OCI-LY3 (cell line): ENCODE results near the gene SPEM2.

Experiments
- H2AFZ ChIP-seq: fragments of 200-600, 300-600 bp; shearing (Covaris generic); 2 replicates; pipeline ENCODE4 v1.6.0; 2014; ENCODE audit warnings: antibody characterized with exemption, low read depth, low read length
- H3K27ac ChIP-seq: fragments of 200-600, 300-600 bp; sonication (generic); 2 replicates; pipeline ENCODE4 v1.5.1; 2014; ENCODE audit warnings: mild to moderate bottlenecking, low read length, moderate library complexity, mixed read lengths
- H3K27me3 ChIP-seq: fragments of 200-600, 300-600 bp; sonication (generic); 2 replicates; pipeline ENCODE4 v1.6.1; 2014; ENCODE audit warnings: low read depth, low read length, mixed read lengths
- H3K36me3 ChIP-seq: fragments of 200-600, 300-600 bp; sonication (generic); replicated peaks from 2 replicates; pipeline ENCODE3; 2014; ENCODE audit warnings: low read depth, low read length, mixed read lengths
- H3K4me1 ChIP-seq: fragments of 300-600, 200-600 bp; sonication (generic); 2 replicates; pipeline ENCODE4 v1.6.1; 2014; ENCODE audit warnings: low read length, mixed read lengths
- H3K4me2 ChIP-seq: fragments of 200-600, 300-600 bp; sonication (generic); 2 replicates; pipeline ENCODE4 v1.6.1; 2014; ENCODE audit warnings: low read length, mixed read lengths
- H3K4me3 ChIP-seq: fragments of 300-600, 200-600 bp; sonication (generic); 2 replicates; pipeline ENCODE4 v1.5.1; 2014; ENCODE audit warnings: antibody characterized with exemption, mild to moderate bottlenecking, low read length, moderate library complexity
- H3K79me2 ChIP-seq: fragments of 300-600, 200-600 bp; shearing (Covaris generic); 2 replicates; pipeline ENCODE4 v1.6.1; 2014; ENCODE audit warnings: mild to moderate bottlenecking, low read length, mixed read lengths
- H3K9ac ChIP-seq: fragments of 300-600, 200-600 bp; shearing (Covaris generic); 2 replicates; pipeline ENCODE4 v1.6.0; 2014; ENCODE audit warnings: mild to moderate bottlenecking, low read length, moderate library complexity
- H3K9me3 ChIP-seq: fragments of 200-600, 300-600 bp; shearing (Covaris generic); 2 replicates; pipeline ENCODE4 v1.6.1; 2014; ENCODE audit warnings: low read length, mixed read lengths; ENCODE audit not compliant: insufficient read depth
- H4K20me1 ChIP-seq: fragments of 200-600, 300-600 bp; sonication (generic); 2 replicates; pipeline ENCODE4 v1.6.1; 2016; ENCODE audit warnings: low read length, mixed read lengths; ENCODE audit not compliant: insufficient read depth
- CTCF ChIP-seq: fragments of 200-600, 300-600 bp; sonication (generic); IDR thresholded peaks from 2 replicates; pipeline ENCODE4 v1.5.1; 2014; ENCODE audit warnings: antibody characterized with exemption, low read length, low read depth
- EZH2phosphoT487 ChIP-seq: fragments of 200-600 bp; shearing (Covaris generic); IDR thresholded peaks from 2 replicates; pipeline ENCODE4 v1.6.1; 2018; ENCODE audit warnings: antibody characterized with exemption, mixed run types, low read depth

Gene SPEM2

DNA sequence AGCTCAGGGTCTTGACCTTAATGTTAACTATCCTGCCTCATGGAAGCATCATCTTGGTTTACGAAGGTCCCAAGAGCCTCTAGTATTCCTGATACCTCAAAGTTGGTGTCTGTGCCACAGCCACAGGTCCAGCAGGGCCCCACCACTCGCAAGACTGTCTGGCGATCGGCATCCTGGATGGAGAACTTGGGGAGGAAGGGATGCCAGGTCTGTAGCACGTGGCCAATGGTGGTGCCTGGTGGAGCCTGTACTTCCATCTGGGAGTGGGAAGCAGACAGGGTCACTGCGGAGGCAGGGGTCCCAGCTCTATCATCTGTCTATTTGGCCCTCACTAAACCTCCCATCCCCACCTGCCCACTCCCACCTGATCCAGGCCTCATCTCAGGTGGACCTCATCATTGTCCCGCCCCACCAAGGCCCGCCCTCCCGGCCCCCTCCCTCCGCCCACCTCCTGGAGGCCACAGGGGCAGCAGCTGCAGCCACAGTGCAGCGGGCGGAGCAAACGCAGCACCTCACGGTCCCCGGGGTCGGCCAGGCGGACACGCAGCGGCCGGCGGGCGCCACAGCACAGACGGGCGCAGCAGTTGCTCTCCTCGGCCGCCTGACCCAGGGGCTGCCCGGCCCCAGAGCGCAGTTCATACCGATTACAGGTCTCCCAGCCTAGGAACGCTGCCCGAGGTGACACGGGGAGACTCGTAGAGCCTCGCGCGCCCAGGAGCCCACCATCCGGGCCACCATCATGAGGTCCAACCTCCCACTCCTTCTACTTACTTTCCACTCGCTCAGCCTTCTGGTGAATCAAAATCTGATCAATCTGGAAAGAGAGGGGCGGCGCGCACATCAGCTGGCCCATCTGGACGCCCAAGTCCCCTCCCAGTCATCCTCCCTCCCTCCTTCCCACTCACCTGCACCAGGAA, 32.5 kb upstream of the SPEM2 start:
- Histone ChIP-seq H2AFZ (no peak overlapping the region), H3K79me2 (no peaks in the 10 kb centered on the region), H3K9me3 (no peaks in the 10 kb centered on the region), H3K4me2 (peak overlapping the region; percentile 88), H4K20me1 (no peaks in the 10 kb centered on the region), H3K36me3 (no peaks in the 10 kb centered on the region), H3K27ac (no peak overlapping the region), H3K27me3 (no peaks in the 10 kb centered on the region), H3K4me1 (peaks cover 7% of the 10 kb centered on the region; the same call in 1 of the 2 replicates), H3K9ac (peak overlapping the region; percentile 71), H3K4me3 (peak overlapping the region; percentile 82)
- TF ChIP-seq CTCF (no peak), EZH2phosphoT487 (no peak)

DNA sequence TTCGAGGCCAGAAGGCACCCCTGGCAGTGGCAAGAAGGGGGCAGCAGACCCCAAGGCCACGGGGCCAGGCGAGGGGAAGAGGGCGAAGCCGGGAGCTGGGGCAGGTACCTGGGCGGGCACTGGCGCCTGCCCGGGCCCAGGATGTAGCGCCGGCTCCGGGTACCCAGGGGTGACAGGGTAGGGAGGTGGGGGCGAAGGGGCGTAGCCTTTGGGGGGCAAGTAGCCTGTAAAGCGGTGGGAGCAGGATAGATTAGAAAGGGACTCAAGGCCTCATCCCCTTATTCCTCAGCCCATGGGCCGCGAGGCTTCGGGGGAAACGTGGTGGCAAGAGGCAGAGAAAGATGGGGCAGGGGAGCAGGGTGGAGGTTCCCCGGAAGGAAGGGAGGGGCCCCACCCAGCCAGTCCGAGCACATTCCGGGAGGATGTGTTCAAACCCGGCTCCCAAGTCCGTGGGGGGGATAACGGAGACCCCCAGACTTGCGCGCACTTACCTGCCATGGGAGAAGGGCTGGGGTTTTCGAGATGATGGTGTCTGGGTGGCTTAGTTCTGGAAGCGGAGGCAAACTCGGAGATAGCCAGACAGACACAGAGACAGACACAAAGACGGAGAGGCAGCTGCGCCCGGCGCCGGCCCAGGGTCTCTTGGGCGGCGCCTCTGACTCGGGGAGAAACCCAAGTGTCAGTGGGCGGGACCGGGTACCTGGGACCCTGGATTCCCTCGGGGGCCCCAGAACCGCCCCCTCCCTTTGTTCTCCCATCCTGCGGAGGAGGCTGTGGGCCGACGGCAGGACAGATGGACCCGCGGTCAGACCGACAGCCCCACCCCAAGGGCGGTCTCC, 31.6 kb upstream of the SPEM2 start:
- peak overlapping the region; percentile 71 for H3K9ac ChIP-seq
- H3K4me3 ChIP-seq: peak overlapping the region; percentile 82
- no peak overlapping the region for H3K27ac ChIP-seq
- peak; percentile 16; the same call in 1 of the 2 replicates for TF ChIP-seq CTCF
- TF ChIP-seq EZH2phosphoT487: no peak
- H3K79me2 ChIP-seq: no peaks in the 10 kb centered on the region
- peaks cover 7% of the 10 kb centered on the region; the same call in 1 of the 2 replicates for H3K4me1 ChIP-seq
- no peaks in the 10 kb centered on the region for H3K36me3 ChIP-seq
- no peaks in the 10 kb centered on the region for H3K27me3 ChIP-seq
- peak overlapping the region; percentile 71; the same call in 1 of the 2 replicates for H2AFZ ChIP-seq
- H3K9me3 ChIP-seq: no peaks in the 10 kb centered on the region
- no peaks in the 10 kb centered on the region for H4K20me1 ChIP-seq
- peak overlapping the region; percentile 88 for H3K4me2 ChIP-seq

DNA sequence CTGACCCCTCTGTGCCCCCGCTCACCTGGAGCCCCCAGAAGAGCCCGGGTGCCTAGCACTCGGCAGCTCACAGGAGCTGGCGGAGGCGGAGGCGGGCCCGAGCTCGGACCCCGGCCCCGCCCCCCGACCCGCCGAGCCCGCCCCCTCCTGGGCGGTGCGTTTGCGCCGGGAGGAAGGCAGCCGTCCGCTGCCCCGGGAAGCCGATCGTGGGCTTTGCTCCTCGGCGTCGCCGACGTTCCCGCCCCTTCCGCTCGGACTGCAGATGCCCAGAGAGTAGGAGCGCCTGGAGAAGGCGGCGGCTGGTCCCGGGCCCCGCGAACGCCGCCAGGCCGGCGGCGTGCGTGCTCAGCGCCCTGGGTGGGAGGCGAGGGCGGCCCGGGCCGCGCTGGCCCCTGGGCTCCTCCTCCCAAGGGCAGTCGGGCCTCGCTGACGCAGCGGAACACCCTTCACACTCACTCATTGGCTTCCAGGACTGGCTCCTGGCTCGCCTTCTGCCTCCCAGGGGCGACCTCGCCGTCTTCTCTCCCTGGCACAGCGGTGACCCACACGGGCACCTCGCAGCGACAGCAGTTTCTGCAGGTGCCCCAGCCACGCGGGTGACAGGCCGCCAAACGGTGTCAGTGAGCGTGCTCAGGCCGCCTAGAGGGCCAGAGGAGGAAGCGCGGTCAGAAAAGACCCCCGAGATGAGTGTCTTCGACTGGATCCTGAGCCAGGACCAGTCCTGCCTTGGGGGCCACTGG, 30.8 kb upstream of the SPEM2 start, which contains the start of gene PLSCR3:
PLSCR3 (minus strand) TSS at position 74 of the 740 bp plus-strand sequence. CDS start 415 bp downstream, outside the sequence.
- H3K9ac ChIP-seq: peak within 1 kb of the TSS; percentile 71
- H3K4me3 ChIP-seq: peak within 1 kb of the TSS; percentile 82
- H3K4me2 ChIP-seq: peak within 1 kb of the TSS; percentile 94
- H2AFZ ChIP-seq: peak within 1 kb of the TSS; percentile 71; the same call in 1 of the 2 replicates
- no peaks in the 10 kb centered on the region for H3K79me2 ChIP-seq
- no peaks in the 10 kb centered on the region for H4K20me1 ChIP-seq
- H3K36me3 ChIP-seq: no peaks in the 10 kb centered on the region
- H3K4me1 ChIP-seq: peaks cover 7% of the 10 kb centered on the region; the same call in 1 of the 2 replicates
- no peaks in the 10 kb centered on the region for H3K27me3 ChIP-seq
- H3K27ac ChIP-seq: 0 out of 2 replicates have a peak within 1 kb of the TSS, but pooled peaks have one; percentile 6
- H3K9me3 ChIP-seq: no peaks in the 10 kb centered on the region
- TF ChIP-seq EZH2phosphoT487 (no peak), CTCF (no peak)
